LNCaP clone FGC (cell line): ENCODE data around the gene SLC25A33.

ENCODE experiments used
- DNase-seq: peaks from one replicate; pipeline ENCODE4 v3.0.0-alpha.2; 2011; ENCODE audit warnings: low read depth
- H3K4me3 ChIP-seq: 2 replicates; pipeline ENCODE4 v1.5.1; 2011; ENCODE audit warnings: mild to moderate bottlenecking, low read depth, low read length, control low read depth
- TF ChIP-seq, protein P1 (sequence below): IDR thresholded peaks from 2 replicates; pipeline ENCODE4 v1.5.1; 2012; ENCODE audit warnings: mild to moderate bottlenecking; ENCODE audit not compliant: control insufficient read depth, insufficient read depth; ENCODE audit errors: extremely low read depth

The SLC25A33 gene

DNA sequence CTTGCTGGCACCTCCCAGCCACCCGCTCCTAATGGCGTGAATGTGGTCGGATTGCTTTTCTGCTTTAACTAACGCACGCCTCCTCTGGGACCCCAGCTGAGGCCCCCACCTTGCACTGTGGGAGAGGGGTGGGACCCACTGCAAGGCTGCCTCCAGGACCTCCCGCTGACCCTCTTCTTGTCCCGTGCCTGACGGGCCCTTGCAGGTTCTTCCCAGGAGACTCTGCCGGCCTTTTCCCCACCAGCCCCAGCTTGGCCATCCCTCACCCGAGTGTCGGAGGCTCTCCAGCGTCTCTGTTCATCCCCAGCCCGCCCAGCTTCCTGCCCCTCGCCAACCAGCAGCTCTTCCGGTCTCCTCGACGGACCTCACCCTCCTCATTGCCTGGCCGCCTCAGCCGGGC lies 68.1 kb downstream of the SLC25A33 start:
- no peak for DNase-seq
- TF ChIP-seq, protein P1, sequence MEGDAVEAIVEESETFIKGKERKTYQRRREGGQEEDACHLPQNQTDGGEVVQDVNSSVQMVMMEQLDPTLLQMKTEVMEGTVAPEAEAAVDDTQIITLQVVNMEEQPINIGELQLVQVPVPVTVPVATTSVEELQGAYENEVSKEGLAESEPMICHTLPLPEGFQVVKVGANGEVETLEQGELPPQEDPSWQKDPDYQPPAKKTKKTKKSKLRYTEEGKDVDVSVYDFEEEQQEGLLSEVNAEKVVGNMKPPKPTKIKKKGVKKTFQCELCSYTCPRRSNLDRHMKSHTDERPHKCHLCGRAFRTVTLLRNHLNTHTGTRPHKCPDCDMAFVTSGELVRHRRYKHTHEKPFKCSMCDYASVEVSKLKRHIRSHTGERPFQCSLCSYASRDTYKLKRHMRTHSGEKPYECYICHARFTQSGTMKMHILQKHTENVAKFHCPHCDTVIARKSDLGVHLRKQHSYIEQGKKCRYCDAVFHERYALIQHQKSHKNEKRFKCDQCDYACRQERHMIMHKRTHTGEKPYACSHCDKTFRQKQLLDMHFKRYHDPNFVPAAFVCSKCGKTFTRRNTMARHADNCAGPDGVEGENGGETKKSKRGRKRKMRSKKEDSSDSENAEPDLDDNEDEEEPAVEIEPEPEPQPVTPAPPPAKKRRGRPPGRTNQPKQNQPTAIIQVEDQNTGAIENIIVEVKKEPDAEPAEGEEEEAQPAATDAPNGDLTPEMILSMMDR: no peak
- no peak overlapping the region for H3K4me3 ChIP-seq

DNA sequence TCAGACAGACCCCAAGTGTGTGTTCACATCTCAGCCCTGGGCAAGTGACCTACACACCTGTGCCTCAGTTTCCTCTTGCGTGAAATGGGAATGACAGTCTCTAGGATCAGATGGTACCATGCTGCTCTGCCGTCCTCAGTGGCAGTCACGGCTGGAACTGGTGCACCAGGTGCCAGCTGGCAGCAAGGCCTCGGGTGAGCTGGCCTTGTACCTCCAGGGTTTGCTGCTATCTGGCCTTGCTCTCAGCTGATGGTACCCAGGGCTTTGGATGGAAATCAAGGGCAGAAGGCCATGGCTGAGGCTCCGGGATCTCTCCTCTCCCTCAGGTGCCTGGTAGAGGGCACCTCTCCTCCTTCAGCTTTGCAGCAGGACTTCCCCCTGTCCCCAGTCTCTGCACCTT lies 70.7 kb downstream of the SLC25A33 start:
- DNase-seq: no peak
- no peak overlapping the region for H3K4me3 ChIP-seq
- TF ChIP-seq, protein P1: no peak

DNA sequence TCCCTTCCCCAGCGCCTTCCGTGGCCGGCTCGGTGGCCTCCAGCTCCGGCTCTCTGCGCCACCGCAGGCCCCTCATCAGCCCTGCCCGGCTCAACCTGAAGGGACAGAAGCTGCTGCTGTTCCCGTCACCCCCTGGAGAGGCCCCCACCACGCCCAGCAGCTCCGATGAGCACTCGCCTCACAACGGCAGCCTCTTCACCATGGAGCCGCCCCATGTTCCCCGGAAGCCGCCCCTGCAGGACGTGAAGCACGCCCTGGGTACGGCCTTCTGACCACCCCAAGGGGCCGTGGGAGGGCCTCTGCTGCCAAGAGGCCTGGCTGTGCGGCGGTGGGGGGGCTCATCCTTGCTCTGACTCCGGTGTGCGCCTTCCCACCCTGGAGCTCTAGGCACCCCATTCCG lies 71.3 kb downstream of the SLC25A33 start:
- TF ChIP-seq, protein P1: no peak
- no peak overlapping the region for H3K4me3 ChIP-seq
- DNase-seq: no peak

DNA sequence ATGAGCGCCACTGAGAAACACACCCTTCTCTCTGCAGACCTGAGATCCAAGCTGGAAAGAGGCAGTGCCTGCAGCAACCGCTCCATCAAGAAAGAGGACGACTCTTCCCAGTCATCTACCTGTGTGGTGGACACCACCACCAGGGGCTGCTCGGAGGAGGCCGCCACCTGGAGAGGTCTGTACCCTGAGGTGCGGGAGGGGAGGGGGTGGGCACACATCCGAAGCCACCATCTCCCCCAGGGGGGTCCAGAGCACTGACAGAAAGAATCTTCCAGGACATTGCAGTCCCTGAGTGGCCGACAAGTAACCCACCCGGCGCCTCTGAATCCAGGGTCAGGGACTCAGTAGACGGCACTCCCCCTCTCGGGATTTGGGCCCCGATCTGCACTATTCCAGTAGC lies 72.5 kb downstream of the SLC25A33 start:
- no peak for DNase-seq
- TF ChIP-seq, protein P1: no peak

DNA sequence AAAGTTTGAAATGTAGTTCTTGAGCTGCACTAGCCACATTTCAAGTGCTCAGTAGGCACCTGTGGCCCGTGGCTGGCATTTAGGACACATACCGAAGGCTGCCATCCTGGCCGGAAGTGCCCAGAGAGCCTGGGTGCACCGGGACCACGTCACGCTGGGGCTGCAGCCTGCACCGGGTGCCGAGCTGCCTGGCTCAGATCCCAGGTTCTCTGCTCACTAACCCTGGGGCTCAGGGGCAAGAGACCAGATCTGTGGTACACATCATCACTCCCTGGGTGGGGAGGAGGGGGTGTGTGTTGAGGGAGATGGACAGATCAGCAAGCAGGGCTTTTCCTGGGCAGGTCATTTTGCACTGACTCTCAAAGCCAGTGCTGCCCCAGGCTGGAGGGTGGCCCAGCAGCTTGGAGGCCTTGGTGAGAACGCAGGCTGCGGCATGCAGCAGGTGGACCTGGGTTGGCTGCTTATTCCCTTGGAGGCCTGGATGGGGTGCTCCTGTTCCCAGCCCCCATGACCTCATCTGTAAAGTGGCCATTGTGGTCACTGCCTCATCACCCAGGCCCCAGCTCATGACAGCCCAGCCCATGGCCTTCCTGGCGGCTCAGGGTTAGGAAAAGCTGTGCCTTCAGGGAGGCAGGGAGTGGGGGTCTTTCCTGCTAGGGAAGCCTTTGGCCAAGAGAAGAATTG lies 73.0 kb downstream of the SLC25A33 start:
- H3K4me3 ChIP-seq: no peak overlapping the region
- no peak for DNase-seq
- TF ChIP-seq, protein P1: no peak

More for the DNA sequence above, 72.5 kb downstream of the SLC25A33 start:
- no peak overlapping the region for H3K4me3 ChIP-seq

DNA sequence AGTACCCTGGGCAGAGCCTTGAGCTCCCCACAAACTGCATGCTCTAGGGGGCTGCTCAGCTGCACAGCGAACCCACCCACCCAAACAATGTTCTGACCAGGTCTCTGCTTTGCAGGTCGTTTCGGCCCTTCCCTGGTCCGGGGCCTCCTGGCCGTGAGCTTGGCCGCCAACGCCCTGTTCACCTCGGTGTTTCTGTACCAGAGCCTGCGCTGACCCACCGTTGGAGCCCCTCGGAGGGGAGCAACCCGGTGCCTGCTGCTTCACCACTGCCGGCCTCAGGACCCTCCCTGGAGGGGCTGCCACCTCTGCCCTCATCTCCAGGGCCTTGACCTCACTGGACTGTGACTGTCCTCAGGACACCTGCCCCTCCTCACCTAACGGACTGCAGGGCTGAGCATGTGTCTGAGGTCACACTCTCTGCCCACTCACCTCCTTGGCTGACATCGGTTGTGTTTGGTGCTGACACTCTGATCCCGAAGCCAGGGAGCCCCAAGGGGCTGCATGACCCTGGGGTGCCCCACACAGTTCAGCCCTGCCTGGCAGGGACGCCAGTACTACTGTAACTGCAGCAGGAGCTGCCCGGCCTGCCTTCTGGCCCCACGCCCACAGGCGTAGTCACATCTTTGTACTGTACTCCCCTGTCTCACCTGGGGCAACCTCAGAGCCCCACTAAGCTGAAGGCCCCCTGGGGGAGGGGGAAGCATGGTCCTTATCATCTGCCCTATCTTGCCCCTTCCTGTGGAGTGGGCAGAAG lies 73.8 kb downstream of the SLC25A33 start:
- TF ChIP-seq, protein P1: no peak

More for the DNA sequence above, 73.8 kb downstream of the SLC25A33 start:
- no peak overlapping the region for H3K4me3 ChIP-seq
- no peak for DNase-seq
